NCI-H1048 (cell line): ENCODE data around the gene SEMA6A.

Source experiments
- DNase-seq: peaks from one replicate; lab custom pipeline; 2025; lab: John Stamatoyannopoulos, UW

SEMA6A gene

DNA sequence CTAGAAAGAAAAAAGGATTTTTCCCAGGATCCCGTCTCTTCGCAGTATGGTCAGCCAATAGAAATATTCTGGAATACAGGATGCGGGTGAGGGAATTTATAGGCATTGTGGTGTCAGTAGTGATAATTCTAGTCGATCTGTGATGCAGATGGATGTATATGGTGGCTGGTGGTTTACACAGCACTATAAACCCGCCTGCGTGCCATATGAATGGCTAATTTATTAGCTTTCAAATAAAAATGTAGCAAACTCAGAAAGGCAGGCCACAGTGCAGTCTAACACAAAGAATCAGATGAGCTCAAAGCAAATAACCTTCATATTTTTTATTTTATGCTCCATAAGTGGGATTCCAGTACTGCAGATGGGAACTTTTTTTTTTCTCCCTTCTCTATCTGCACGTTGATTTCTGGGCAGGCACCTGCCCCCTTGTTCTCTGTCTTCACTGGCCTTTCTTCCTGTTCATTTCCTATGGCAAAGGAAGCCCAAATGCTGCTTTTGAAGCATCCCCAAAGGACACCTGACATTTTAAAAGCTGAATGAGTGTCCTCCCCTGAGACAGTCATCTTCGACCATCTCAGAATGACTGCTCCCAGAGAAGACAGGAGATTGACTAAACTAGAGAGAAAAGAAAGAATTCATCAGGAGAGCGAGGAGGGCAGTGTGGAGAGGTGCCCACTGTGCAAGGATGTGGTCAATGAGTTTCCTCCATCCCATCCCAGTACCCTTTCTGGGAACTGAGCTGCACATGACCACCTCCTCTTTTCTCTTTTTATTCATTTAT is 52.1 kb downstream of the SEMA6A start:
- DNase-seq, result no peak

- DNase-seq, result no peak
These were observed 53.3 kb downstream of the SEMA6A start for GRCh38 chr5:116521173-116521872.

- DNase-seq, result no peak
These were observed 53.9 kb downstream of the SEMA6A start for GRCh38 chr5:116520771-116521170.

DNA sequence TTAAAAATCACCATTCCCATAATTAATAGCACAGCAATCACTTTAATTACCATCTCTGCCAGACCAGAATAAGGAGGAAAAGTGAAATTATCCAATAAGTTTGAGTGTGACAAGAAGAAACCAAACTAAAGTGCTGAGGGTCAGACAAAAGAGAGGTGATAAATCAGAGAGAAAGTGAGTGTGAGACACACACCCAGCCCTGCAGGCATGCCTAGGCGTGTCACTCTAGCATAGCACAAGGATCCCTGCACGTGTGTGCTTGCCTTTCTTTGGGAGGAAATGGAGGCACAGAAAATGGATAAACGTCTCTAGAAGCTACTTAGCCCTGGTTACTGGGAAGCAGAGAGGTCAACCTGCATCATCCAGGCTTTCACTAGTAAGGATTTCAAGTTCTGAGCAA is 56.2 kb downstream of the SEMA6A start:
- no peak for DNase-seq

DNA sequence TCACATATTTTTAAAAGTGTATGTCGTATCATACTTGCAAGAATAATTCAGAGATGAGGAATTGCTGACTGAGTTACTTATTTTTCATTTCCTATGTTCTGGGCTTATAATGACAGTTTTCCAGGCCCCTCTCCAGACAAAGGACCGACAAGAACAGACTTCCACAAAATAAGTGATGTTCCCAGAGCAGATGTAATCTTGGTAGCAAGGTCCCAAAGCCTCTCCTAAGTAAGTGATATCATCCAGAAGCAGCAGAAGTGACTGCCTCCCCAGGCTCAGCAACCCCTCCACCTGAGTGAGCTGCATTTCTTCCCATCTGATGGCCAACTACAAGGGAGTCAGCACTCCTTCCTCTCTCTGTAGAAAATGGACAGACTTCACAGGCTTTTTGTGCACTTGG is 57.1 kb downstream of the SEMA6A start:
- DNase-seq, result no peak

GRCh38 chr5:116516021-116516420 is 58.6 kb downstream of the SEMA6A start:
- DNase-seq, result no peak

- DNase-seq, result no peak
These were observed 60.1 kb downstream of the SEMA6A start for GRCh38 chr5:116514421-116514970.

DNA sequence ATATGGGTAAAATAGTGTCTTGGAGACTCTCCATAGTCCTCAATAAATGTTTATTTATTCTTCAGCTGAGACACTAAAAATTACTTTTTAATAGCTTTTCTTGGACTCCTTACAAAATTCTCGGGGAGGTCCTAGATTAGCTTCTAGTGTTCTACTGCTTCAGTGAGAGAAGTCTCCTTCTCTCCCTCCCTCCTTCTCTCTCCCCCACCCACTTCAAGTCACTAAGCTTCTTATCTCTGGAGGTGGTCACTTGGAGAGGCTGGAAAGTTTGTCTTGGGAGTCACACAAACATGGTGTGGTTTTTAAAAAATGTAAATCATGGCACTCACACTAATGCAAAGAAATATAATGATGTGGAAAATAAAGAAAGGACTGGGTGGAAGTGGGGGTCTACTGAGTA is 64.1 kb downstream of the SEMA6A start:
- DNase-seq, result no peak

- no peak for DNase-seq
These were observed 65.0 kb downstream of the SEMA6A start for GRCh38 chr5:116509483-116510244.

DNA sequence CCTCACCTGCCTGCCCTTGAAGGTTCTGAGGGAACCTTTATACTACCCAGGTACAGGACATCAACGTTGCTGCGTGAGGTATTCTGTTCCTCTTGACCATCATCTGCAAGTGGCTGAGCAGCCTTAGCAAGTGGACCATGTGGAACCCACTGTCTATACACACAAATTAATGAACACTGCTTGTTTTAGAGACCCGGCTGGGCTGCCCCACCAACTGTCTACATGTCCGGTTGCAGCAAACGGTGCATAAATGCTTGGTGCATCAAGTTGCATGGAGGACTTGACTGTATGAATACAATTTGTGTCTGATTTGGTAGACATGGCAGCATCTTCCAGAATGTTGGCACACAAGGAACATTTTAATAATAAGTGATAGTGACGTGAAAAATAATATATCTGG is 65.8 kb downstream of the SEMA6A start:
- DNase-seq, result no peak

DNA sequence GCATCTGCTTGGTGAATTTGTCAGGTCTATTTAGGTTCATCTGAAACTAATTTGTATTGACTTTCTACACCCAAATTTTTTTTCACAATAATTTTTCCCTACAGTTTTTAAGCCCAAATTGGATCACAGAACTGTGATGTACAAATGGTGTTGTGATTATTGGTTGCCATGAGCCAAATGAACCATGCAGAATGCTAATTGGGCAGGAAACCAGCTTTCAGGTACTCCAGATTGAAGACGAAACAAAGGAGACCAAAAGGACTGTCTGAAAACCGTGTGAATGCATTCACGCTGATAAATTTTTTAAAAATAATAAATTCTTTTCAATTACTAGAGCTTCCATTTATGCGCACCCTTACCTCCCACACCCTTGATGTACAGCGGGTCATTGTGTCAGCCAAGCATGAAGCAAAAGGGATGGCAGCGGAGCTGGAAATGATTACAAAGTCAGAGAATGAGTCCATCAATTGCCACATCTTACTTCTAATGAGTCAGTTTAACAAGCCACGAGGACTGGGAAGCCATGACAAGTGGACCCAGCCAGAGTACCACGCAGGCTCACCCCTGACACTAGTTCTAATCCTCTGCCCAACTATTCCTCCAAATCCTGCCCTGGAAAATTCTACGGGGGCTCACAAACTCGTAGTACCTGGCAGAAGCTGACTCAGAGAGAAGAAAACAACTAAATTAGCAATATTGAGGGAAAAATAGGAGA is 66.5 kb downstream of the SEMA6A start:
- no peak for DNase-seq

DNA sequence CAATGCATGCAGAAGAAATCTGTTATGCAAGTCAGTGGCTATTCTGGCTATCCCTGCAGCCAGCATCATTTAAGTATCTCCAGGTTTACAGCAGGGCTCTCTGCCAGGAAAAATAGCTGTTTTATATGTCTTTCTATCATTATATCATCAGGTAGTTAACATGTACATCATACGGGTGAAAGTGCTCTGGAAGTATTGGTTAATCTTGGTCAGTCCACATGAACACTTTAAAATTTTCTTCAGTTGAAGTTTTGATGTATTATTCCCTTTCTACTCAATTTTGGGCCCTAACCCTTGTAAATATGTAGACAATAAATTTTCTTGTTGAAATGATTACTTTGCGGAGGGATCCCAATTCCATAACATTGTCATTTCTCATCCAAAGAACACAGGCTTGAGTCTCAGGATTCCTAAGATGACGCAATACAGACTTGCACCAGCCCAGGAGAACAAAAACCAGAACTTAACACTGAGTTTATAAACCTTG is 67.5 kb downstream of the SEMA6A start:
- DNase-seq, result no peak

- DNase-seq, result no peak
These were observed 68.1 kb downstream of the SEMA6A start for GRCh38 chr5:116506488-116506887.

GRCh38 chr5:116504593-116505166 is 69.9 kb downstream of the SEMA6A start:
- DNase-seq, result no peak

- no peak for DNase-seq
These were observed 72.0 kb downstream of the SEMA6A start for GRCh38 chr5:116502616-116503015.

DNA sequence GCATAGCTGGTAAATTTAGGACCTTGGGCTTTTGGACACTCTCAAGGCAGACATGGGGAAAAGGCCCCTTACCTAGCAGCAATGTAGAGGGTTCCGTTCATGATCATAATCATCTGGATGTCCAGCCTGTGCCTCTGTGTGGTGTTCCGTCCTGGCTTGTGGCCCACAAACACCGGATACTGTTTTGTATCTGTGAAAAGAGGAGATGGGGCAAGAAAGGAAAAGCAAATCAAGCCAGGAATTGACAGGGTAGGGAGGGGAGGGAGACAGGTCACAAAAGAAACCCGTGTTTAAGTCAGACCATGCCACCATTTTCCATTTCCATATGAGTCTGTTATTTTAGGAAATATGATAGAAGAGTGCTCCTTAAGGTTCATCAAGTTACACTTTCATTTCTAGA is 72.5 kb downstream of the SEMA6A start:
- no peak for DNase-seq

DNA sequence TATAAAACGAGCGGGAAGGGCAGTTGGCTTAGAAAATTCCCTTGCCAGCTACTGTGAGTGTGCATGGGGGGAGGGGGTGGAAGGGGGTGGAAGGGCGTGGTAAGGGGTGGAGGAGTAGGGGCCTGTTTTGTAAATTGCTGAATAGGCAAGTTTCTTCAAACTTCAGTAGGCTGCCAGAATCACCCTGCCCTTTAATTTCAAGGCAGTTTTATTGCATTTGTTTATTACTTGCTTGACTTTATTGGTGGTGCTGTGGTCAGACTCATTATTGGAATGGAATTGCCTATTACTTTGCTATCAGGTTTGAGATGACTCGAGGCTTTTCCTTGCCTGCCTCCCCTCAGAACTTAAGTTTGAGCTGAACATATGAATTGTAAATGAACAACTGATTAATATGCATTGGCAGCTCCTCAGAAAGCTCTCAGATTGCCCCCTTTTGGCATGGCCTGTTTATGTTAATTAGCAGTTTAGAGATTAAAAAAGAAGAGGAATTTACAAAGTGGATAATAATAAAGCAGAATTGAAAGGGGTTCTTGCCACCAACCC is 76.0 kb downstream of the SEMA6A start:
- DNase-seq, result no peak

GRCh38 chr5:116497631-116498030 is 77.0 kb downstream of the SEMA6A start:
- no peak for DNase-seq

DNA sequence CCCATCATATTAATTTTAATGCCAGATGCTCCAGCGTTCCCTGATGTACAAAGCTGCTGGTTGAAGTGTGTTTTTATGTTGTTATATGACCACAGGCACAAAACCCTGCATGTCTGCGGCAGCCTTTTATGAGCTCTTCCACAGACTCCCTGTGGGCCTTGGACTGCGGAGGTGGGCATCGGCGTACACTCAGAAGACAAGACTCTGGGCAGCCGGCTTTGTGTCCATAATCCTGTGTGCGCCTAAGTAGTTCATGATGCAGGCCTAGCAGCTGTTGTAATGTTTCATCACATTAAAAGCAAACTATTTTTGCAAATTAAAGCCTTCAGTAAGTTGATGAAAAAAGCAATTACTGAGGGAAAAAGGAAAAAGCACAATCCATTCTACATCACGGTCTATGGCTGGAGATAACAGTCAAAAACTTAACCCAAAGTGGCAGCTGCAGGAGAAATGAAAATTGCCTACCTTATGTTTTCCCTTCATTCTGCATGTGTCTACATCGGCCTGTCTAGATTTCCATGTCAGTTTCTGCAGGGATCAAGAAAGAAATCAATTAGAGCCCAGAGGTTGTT is 78.8 kb downstream of the SEMA6A start:
- DNase-seq, result no peak

DNA sequence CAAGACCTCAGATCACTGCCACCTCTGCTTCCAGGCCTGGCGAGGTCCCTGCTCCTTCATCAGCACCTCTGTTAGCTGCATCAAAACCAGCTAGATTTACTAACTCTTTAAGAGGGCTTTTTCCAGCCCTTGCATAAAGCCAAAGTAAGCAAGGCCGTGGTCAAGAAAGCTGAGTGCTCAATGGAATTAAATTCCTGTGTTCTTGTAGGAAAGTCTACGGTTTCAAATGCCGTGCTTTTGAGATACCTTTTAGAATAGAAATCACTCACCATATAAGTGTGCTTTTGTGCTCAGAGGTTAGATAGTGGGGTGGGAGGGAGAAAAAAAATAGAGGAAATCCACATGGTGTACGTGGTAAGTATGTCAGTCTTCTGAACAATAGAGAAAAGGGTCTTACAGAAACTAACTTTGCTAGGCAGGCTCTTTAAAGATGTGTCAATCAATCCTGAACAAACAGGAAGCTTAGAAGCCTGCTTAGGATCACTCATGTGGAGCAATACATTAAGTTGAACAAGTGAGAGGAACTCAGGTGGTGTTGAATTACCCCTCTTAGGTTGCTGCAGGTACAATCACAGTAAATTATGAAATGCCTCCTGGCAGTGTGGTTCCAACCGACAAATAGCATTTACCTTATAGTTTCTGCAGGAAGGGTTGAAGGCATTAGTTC is 79.7 kb downstream of the SEMA6A start:
- no peak for DNase-seq
